ENCODE data around the gene DCT.

The DCT gene

GRCh38 chr13:94395860-94396259 lies 83.6 kb downstream of the DCT start:
- H3K4me3 ChIP-seq (ENCODE audit: control insufficient read depth, low read depth, low read length): no peak overlapping the region
- TF ChIP-seq, protein P1, sequence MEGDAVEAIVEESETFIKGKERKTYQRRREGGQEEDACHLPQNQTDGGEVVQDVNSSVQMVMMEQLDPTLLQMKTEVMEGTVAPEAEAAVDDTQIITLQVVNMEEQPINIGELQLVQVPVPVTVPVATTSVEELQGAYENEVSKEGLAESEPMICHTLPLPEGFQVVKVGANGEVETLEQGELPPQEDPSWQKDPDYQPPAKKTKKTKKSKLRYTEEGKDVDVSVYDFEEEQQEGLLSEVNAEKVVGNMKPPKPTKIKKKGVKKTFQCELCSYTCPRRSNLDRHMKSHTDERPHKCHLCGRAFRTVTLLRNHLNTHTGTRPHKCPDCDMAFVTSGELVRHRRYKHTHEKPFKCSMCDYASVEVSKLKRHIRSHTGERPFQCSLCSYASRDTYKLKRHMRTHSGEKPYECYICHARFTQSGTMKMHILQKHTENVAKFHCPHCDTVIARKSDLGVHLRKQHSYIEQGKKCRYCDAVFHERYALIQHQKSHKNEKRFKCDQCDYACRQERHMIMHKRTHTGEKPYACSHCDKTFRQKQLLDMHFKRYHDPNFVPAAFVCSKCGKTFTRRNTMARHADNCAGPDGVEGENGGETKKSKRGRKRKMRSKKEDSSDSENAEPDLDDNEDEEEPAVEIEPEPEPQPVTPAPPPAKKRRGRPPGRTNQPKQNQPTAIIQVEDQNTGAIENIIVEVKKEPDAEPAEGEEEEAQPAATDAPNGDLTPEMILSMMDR (IDR thresholded peaks at IDR 0.05; ENCODE audit: control insufficient read depth, insufficient read depth, low read depth, low read length, missing control alignments): no peak
- DNase-seq (ENCODE audit: low read depth): no peak

- no peak for DNase-seq (ENCODE audit: low read depth)
- H3K4me3 ChIP-seq (ENCODE audit: control insufficient read depth, low read depth, low read length): no peak overlapping the region
- TF ChIP-seq, protein P1 (IDR thresholded peaks at IDR 0.05; ENCODE audit: control insufficient read depth, insufficient read depth, low read depth, low read length, missing control alignments): no peak
Observed at GRCh38 chr13:94394723-94395122, 84.8 kb downstream of the DCT start.

- DNase-seq (ENCODE audit: low read depth): no peak
- TF ChIP-seq, protein P1 (IDR thresholded peaks at IDR 0.05; ENCODE audit: control insufficient read depth, insufficient read depth, low read depth, low read length, missing control alignments): no peak
- H3K4me3 ChIP-seq (ENCODE audit: control insufficient read depth, low read depth, low read length): no peak overlapping the region
Observed at GRCh38 chr13:94390881-94391280, 88.6 kb downstream of the DCT start.

GRCh38 chr13:94389604-94390351 lies 89.7 kb downstream of the DCT start:
- DNase-seq (ENCODE audit: low read depth): peak; percentile 16
- TF ChIP-seq, protein P1 (IDR thresholded peaks at IDR 0.05; ENCODE audit: control insufficient read depth, insufficient read depth, low read depth, low read length, missing control alignments): no peak
- no peak overlapping the region for H3K4me3 ChIP-seq (ENCODE audit: control insufficient read depth, low read depth, low read length)

DNA sequence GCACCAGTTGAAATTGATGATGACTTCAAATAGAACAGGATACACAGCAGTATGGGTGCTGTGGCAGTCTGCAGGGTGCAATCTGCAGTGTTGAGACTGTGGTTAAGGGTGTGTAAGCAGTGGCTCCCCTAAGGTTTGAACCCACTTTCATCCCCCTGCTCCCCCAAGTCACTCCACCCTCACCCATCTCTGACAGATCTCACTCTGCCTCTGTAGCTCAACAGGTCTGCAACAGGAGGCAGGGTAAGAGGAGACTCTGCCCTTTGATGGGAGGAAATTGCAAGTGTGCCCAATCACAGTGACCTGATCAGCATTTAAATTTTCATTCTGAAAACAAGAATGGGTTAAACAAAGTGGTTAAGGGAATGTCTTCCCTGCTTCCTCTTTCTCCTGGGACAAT lies 92.4 kb downstream of the DCT start:
- TF ChIP-seq, protein P1 (IDR thresholded peaks at IDR 0.05; ENCODE audit: control insufficient read depth, insufficient read depth, low read depth, low read length, missing control alignments): no peak
- H3K4me3 ChIP-seq (ENCODE audit: control insufficient read depth, low read depth, low read length): no peak overlapping the region
- no peak for DNase-seq (ENCODE audit: low read depth)
